Mesothelial cell of epicardium (in vitro differentiated cells): ENCODE data around the gene MTMR4. TPM values are rescaled to one million over a fixed set of nuclear protein-coding genes. Genes with fewer than 3 reads are reported as not detected.

ENCODE experiments used
- DNase-seq, 2 experiments: peaks; one replicate each; pipeline ENCODE4 v3.0.0; 2021; ENCODE audit warnings: low spot score in 2 of 2; ENCODE audit not compliant: unreplicated experiment in 2 of 2
- H3K27ac Mint-ChIP-seq: 2 replicates; pipeline ENCODE4 v1.8.0; 2021; ENCODE audit warnings: mixed read lengths
- H3K27me3 Mint-ChIP-seq: 2 replicates; pipeline ENCODE4 v1.8.0; 2021; ENCODE audit warnings: low read depth, mixed read lengths
- H3K36me3 Mint-ChIP-seq: 2 replicates; pipeline ENCODE4 v1.8.0; 2021; ENCODE audit warnings: mixed read lengths
- H3K4me1 Mint-ChIP-seq: 2 replicates; pipeline ENCODE4 v1.8.0; 2021; ENCODE audit warnings: mixed read lengths
- H3K4me3 Mint-ChIP-seq: 2 replicates; pipeline ENCODE4 v1.8.0; 2021; ENCODE audit warnings: mild to moderate bottlenecking, moderate library complexity, mixed read lengths
- H3K9me3 Mint-ChIP-seq: 2 replicates; pipeline ENCODE4 v1.8.0; 2021; ENCODE audit warnings: mixed read lengths
- total RNA-seq: library from RNA; stranded (reverse); gene quantifications from 3 replicates; pipeline ENCODE4 v1.2.1, GENCODE V29; 2021
- TF ChIP-seq, protein P1 (sequence below): fragments of 200-600 bp; sonication (generic); IDR thresholded peaks from one replicate; pipeline ENCODE4 v1.5.0; 2021; ENCODE audit warnings: antibody characterized with exemption; ENCODE audit not compliant: unreplicated experiment

MTMR4 gene
- total RNA-seq, 1 donor from 2014 or later = 73.1 TPM

DNA sequence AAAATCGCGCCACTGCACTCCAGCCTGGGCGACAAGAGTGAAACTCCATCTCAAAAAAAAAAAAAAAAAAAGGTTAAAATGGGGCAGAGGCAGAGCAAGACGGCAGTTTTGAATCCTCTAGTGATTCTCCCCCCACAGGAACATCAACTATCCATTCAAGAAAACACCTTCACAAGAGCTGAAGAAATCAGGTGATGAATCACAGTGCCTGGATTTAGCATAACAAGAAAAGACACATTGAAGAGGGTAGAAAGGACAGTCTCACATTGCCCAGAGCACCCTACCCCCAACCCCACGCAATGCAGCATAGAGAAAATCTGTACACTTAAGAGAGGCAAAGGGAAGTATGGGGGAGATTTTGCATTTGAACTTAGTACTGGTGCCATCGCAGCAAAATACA lies 68.4 kb downstream of the MTMR4 start:
- Mint-ChIP-seq H3K27ac (no peak overlapping the region), H3K36me3 (peaks cover 5% of the 10 kb centered on the region), H3K4me3 (no peak overlapping the region), H3K4me1 (no peaks in the 10 kb centered on the region), H3K9me3 (peaks cover 16% of the 10 kb centered on the region), H3K27me3 (peaks cover 23% of the 10 kb centered on the region)
- no peak for DNase-seq
- TF ChIP-seq, protein P1, sequence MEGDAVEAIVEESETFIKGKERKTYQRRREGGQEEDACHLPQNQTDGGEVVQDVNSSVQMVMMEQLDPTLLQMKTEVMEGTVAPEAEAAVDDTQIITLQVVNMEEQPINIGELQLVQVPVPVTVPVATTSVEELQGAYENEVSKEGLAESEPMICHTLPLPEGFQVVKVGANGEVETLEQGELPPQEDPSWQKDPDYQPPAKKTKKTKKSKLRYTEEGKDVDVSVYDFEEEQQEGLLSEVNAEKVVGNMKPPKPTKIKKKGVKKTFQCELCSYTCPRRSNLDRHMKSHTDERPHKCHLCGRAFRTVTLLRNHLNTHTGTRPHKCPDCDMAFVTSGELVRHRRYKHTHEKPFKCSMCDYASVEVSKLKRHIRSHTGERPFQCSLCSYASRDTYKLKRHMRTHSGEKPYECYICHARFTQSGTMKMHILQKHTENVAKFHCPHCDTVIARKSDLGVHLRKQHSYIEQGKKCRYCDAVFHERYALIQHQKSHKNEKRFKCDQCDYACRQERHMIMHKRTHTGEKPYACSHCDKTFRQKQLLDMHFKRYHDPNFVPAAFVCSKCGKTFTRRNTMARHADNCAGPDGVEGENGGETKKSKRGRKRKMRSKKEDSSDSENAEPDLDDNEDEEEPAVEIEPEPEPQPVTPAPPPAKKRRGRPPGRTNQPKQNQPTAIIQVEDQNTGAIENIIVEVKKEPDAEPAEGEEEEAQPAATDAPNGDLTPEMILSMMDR = no peak

Other genes starting within 250 kb of the MTMR4 start
- gene MPO, start 233.7 kb downstream of the MTMR4 start, total RNA-seq = not detected in 3 replicates
- gene TSPOAP1, start 185.8 kb downstream of the MTMR4 start, total RNA-seq = 87.2 to 88.8 TPM (median 88.4 TPM) in 3 replicates
- 76.8 to 90.7 TPM (median 86.6 TPM) in 3 replicates for gene SUPT4H1, start 162.4 kb downstream of the MTMR4 start, total RNA-seq
- gene RNF43, start 97.1 kb downstream of the MTMR4 start, total RNA-seq = 38.7 to 40.3 TPM (median 39.0 TPM) in 3 replicates
- 0.05 to 0.09 TPM in 2 of 3 replicates, not detected in the other for gene HSF5, start 26.2 kb downstream of the MTMR4 start, total RNA-seq
- gene TEX14, start 177.4 kb upstream of the MTMR4 start, total RNA-seq = 0.20 to 0.43 TPM (median 0.34 TPM) in 3 replicates
- 28.8 to 31.7 TPM (median 30.3 TPM) in 3 replicates for gene RAD51C, start 178.0 kb upstream of the MTMR4 start, total RNA-seq
- gene PPM1E, start 241.2 kb upstream of the MTMR4 start, total RNA-seq = 0.31 to 0.32 TPM (median 0.31 TPM) in 3 replicates